GM19240 (cell line): Measurements from ENCODE around the gene RASAL2.
"Not testable (repeated sequence)": the region's sequence is repeated elsewhere in the genome, so short reads cannot be mapped to it uniquely, and the experiment has no call there.

Source experiments
- DNase-seq: peaks from one replicate; pipeline ENCODE4 v3.0.0; 2011; ENCODE audit warnings: low spot score; ENCODE audit not compliant: insufficient read length

The RASAL2 gene

DNA sequence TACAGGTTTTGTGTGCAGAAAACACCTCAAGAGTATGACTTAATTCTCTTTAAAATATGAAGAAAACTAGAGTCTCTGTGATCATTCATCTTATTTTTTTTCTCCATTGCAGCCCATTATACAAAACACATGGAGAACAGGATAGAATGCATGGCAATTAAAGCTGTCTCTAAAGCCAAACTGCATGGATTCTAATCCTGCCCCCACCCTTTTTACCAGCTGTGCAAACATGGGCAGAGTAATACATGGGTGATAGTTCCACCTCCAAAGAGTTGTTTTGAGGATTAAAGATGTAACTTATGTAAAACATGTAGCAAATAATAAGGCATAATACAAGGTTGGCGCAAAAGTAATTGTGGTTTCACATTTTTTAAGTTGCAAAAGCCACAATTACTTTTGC is 288.5 kb downstream of the RASAL2 start:
- DNase-seq, result no peak

GRCh38 chr1:178385662-178386061 is 291.8 kb downstream of the RASAL2 start:
- no peak for DNase-seq

DNA sequence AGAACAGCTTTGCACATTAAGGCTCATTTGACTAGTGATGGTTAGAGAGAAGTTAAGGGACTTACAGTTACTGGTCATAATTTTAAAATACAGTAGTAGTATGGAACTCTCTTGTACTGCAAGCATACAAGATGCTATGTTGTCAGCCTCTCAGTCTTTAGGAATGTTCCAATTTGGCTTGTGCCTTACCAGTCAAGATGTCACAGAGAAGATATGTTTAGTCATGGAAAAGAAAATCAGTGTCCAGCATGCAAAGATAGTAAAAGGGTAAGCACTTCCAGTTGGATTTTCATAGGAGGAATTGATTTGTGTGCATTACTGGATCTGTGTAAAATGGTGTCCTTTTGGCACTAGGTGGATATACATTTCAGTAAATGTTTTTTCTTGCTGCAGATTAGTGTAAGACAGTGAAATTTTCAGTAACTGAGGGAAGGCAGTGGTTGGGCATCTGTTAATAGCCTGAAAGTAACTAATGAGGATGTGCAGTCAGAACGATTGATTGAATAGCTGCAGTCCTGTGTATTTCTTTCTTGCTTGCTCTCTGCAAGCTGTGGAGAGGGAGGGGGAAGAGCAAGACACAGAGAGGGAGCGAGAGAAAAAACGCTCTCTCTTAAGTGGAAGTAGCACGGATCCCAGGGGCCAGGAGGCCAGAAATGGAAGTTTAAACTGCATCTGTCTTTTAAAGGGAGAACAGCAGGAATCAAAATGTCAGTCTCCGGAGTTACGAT is 294.7 kb downstream of the RASAL2 start:
- DNase-seq, result no peak

- no peak for DNase-seq
Observed at GRCh38 chr1:178389441-178389840, 295.5 kb downstream of the RASAL2 start.

DNA sequence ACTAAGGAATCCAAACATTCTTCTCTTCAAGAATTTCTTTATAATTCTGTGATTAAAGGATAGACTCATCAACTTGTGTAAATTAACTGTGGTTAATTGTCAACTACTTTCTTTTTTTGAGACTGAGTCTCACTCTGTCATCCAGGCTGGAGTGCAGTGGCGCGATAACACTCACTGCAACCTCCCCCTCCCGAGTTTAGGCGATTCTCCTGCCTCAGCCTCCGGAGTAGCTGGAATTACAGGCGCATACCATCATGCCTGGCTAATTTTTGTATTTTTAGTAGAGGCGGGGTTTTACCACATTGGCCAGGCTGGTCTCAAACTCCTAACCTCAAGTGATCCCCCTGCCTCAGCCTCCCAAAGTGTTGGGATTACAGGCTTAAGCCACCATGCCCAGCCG is 296.4 kb downstream of the RASAL2 start:
- not testable (repeated sequence) for DNase-seq

GRCh38 chr1:178393370-178393769 is 299.5 kb downstream of the RASAL2 start:
- DNase-seq, result no peak

DNA sequence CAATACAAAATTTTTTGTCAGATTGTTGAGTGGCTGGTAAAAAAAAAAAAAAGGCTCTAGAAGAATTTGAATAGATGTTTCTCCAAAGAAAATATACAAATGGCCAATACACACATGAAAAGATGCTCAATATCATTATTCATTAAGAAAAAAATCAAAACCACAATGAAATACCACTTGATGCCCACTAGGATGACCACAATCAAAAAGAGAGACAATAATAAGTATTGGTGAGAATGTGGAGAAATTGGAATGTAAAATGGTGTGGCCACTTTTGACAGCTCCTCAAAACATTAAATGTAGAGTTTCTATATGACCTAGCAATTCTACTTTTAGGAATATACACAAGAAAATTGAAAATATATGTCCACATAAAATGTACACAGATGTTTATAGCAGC is 302.9 kb downstream of the RASAL2 start:
- no peak for DNase-seq

DNA sequence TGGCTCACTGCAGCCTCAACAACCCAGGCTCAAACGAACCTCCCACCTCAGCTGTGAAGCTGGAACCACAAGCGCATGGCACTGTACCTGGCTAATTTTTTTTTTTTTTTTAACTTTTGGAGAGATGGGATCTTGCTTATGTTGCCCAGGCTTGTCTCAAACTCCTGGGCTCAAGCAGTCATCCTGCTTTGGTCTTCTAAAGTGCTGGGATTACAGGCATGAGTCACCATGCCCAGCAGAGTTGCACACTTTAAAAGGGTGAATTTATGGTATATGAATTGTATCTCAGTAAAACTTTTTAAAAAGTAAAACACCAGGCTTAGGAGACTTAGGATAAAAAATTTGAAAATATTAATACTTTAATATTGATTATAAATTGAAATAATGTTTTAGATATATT is 303.8 kb downstream of the RASAL2 start:
- no peak for DNase-seq

- no peak for DNase-seq
Observed at GRCh38 chr1:178399177-178399728, 305.3 kb downstream of the RASAL2 start.

DNA sequence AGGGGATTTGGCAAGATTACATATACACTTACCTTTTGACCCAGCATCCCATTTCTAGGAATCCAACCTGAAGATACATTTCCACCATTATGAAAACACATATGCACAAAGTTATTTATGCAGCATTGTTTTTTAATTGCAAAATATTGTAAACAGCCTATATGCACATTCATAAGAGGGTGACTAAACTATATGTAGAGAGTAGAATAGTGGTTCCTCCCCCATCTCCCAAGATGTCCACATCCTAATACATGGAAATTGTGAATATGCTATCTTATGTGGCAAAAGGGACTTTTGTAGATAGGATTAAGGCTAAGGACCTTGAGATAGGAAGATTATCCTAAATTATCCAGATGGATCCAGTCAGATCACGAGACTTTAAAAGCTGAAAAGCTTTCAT is 311.2 kb downstream of the RASAL2 start:
- DNase-seq, result no peak

DNA sequence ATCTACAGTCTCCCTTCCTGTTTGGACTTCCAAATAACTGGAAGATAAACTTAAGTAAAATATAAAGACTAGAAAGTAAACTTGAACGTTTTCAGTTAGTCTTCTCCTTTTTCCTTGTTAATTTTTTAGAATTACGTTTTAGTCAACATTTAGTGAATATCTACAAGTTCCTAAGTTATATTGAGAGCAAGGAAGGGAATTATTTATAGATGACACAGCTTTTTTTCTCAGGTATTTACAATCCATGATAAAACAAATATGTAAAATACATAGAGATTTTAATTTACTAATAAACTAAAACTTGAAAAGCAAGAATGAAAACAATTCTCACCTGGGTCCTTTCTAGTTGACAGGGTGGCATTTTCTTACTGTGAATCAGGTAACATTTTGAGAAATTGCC is 313.3 kb downstream of the RASAL2 start:
- DNase-seq, result no peak

GRCh38 chr1:178407655-178408054 is 313.8 kb downstream of the RASAL2 start:
- DNase-seq, result no peak

DNA sequence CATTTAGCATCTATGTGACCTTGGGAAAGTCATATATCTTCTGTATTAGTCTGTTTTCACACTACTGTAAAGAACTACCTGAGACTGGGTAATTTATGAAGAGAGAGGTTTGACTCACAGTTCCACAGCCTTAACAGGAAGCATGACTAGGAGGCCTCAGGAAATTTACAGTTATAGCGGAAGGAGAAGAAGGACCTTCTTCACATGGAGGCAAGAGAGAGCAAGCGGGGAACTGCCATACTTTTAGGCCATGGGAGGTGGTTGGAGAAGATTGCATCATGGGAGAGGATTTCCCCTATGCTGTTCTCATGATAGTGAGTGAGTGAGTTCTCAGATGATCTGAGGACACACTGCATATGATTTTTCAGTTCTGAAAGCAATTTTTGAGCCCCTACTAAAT is 315.0 kb downstream of the RASAL2 start:
- no peak for DNase-seq

- DNase-seq, result no peak
Observed at GRCh38 chr1:178409541-178409940, 315.6 kb downstream of the RASAL2 start.

DNA sequence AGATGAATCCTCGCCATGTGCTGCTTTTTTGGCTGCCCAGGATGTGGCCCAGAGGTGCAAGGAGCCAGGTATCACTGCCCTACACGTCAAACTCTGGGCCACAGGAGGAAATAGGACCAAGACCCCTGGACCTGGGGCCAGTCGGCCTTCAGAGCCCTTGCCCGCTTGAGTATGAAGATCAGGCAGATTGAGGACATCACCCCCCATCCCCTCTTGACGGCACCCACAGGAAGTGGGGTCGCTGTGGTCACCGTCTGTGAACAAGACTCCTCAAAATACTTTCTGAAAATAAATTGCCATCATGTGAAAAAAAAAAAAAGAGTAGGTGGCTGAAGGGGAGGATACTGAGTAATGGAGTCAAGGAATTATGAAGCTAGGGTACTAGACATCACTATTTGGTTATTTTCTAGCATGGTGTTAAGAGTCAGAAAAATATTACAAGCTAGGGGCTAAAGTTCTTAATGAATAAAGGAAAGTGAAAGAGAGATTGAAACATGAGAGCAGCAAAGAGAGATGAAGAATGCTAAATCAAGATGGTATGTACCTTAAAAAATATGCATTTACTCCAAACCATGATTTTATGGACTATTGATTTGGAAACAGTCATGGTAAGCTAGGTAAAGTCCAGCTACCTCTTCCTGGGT is 318.0 kb downstream of the RASAL2 start:
- DNase-seq, result peak; percentile 14

GRCh38 chr1:178412400-178412770 is 318.5 kb downstream of the RASAL2 start:
- DNase-seq, result peak; percentile 8

- no peak for DNase-seq
Observed at GRCh38 chr1:178417858-178418257, 324.0 kb downstream of the RASAL2 start.

DNA sequence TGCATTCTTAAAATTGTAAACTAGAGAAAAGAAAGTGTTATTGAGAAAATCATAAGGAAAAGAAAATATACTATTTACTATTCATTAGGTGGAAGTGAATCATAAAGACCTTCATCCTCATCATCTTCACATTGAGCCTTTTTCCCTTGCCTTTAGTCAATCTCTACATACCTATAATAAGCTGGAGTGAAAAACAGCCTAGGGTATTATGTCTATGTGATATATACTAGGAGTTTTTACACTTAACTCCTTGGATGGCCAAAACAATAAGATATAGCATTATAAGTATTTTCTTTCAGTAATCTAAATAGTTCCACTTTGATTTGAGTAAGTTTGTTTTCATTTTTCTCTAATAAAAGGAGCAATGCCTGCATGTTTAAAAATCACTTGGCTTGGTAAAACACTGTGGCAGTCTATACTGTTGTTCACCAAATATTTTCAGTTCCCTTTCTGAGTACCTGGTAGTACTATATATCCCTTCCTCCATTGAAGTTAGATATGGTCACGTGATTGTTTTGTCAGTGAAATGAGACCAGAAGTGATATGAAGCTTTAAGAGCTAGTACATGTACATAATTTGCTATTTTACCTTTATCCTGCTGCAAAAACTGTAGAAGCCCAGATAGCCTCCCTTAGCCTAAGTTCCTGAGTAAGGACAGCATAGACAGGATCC is 324.5 kb downstream of the RASAL2 start:
- DNase-seq, result no peak

- no peak for DNase-seq
Observed at GRCh38 chr1:178434360-178434759, 340.5 kb downstream of the RASAL2 start.

GRCh38 chr1:178434899-178435435 is 341.1 kb downstream of the RASAL2 start:
- DNase-seq, result no peak

GRCh38 chr1:178436899-178437298 is 343.0 kb downstream of the RASAL2 start:
- no peak for DNase-seq

DNA sequence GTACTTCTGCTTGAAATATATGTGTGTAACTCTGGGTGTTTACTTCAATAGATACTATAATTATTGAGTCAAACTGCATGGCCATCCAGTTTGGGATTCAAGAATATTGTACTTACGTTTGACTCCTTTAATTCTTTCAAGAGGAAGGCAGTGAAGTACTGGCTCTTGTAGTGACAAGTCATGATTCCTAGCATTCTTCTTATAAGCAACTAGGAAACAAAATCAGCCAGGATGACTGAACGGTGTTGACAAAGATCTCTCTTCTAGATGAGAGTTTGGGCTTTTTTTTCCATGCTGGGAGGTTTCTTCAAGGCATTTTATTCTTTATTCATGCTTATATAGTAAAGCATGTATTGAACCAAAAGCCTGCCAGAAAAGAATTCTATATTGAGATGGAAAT is 344.5 kb downstream of the RASAL2 start:
- no peak for DNase-seq
